T1000 (cell line): Measurements from ENCODE around the gene TULP4.
"Not testable (repeated sequence)": the region's sequence is repeated elsewhere in the genome, so short reads cannot be mapped to it uniquely, and the experiment has no call there.

Source experiments
- DNase-seq: peaks from one replicate; lab custom pipeline; 2025; ENCODE audit warnings: mixed read lengths; lab: John Stamatoyannopoulos, UW

The TULP4 gene

DNA sequence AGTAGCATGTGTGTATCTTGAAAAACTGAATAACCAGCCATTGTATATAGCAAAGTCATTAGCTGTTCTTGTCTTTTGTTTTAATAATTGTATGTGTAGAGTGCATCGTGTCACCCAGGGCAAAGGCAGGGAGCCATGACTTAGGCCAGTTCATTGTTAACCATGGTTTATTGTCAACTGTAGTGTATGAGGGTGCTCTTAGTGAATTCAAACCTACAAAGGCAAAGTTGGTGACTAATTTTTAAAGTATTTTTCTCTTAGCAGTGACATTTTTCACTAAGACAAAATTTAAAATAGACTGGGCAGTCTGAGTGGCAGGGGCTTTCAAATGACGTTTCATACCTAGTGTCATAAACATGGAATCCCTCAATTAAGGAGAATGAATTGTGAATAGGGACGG is 79.0 kb downstream of the TULP4 start:
- DNase-seq, result no peak

DNA sequence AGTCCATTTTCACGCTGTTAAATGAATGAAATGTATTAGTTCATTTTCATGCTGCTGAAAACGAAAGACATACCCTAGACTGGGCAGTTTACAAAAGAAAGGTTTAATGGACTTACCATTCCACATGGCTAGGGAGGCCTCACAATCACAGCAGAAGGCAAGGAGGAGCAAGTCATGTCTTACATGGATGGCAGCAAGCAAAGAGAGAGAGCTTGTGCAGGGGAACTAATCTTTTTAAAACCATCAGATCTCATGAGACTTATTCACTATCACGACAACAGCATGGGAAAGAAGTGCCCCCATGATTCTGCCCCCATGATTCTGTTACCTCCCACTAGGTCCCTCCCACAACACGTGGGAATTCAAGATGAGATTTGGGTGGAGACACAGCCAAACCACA is 79.7 kb downstream of the TULP4 start:
- DNase-seq, result not testable (repeated sequence)

DNA sequence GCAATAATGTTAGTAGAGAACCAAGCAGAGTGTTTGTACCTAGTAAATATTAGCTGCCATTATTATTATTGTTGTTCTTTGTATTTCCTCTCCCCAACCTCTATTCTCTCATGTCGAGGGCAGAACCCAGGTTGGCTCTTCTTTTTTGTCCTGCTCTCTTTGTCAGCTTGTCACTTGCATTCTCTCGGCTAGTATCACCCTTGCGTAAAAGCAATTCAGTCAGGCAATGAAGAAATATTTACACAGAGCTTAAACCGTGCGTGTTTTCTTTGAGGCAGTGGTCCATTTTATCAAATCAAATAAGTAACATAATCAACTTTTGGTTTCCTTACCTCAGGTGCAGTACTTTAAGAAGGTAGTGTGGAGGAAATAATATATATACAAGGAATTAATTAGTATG is 83.9 kb downstream of the TULP4 start:
- DNase-seq, result no peak

DNA sequence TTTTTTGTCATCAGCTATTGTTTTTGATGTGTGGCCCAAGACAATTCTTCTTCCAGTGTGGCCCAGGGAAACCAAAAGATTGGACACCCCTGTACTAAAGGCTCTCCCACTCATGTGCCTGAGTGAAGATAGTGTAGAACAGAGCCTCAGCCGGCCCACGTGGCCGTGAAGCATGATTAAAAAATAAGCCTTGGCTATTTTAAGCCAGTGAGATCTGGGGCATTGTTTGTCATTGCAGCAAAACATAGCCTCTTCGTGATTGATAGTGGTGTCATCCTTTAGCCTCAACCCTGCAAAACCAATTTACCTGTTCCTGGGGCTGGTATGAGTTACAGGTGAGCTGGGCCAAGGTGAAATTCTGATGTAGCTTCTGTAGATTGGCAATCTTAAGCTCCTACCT is 85.3 kb downstream of the TULP4 start:
- no peak for DNase-seq

DNA sequence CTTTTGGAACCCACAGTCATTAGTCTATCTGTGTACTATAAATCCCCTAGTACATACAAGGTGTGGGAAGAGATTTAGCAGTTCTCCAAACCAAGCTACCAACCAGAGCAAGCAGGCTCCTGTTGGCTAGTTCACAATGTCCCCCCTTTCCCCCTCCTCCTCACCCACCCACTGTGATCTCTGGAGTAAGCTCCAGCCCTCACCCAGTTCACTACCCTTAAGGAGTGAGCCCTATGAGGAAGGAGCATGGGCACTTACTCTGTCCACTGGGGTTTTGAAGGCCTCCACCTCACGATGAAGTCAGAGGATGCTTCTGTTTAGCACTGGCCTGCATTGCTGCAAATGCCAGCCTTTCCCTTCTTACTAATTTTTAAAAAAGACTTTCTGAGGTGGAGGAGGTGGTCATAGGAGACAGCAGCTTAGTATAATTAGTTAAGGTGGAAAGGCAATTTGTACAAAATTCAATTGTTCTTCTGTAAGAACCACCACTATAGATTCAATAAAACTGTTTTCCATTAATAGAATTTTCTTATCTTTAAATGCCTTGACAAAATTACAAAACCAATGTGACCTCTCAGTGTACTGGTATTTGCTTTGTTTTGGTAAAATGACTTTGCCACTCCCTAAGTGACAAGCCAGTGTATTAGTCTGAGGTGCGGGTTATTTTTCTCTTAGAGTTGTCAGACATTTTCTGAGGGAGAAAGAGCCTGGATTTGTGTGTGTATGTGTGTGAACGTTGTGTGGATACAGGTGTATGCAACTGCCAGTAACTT is 86.2 kb downstream of the TULP4 start:
- no peak for DNase-seq

DNA sequence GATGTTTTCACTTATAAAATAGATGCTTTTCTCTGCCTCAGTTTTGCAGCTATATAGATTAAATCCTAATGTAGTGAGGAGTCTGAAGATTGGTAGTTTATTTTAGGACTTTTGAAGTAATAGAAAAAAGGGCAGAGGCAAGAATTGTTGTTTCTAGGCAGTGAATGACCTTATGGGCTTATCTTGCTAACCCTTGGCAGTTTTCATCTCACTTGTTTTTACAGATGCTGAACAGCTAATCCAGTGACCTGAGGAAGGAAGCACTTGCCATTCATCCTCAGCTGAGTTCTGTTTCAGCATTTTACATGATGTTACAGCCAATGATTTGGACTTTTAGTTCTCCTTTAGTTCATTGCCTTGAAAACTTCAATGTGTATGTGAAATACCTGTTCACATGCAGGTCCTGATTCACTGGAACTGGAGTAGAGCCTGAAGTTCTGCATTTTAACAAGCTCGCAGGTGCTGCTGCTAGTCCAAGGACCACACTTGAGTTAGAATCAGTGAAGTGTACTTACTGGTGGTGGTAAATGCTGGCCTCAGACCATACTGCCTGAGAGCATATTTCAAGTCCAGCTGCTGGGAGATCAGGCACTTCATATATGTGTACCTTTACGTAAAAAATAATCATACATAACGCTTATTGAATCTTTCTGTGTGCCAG is 86.9 kb downstream of the TULP4 start:
- no peak for DNase-seq

DNA sequence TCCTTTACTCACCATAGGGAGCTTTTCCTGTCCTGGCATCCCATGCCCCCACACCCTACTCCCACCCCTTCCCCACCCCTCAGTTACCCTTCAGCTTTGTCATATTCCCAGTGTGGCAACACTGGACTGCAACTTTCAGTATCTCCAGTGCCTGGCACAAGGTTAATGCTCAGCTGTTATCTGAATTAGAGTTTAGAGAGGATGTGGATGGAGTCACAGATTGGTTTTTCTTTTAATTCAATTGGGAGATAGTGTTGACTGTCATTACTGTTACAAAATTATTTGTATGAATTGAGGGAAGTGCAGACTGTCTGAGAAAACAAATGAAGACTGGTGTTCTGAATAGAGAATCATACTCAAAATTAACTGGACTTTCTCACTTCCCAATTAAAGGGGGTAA is 89.9 kb downstream of the TULP4 start:
- DNase-seq, result no peak

DNA sequence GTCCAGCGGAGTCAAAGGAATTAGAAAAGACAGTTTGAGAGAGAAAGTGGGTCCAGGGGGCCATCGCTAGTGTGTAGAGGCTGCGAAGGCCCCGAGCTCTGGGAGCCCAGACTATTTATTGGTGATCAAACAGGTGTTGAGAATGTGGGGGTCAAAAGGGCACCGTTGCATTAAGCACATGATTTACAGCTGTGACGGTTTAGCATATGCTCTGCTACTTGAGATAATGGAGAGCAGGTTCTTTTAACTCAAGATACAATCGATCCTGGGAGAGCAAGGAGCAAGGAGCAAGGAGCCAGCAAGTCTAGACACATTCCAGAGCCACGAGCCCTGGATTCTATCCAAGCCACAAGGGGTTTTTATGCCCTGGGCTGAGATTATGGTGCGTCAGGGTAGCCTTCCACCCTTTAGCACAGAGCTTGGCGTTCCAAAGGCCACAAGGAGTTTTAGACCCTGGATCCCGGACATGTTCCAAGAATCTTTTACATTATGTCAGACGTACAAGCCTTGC is 93.1 kb downstream of the TULP4 start:
- DNase-seq, result peak; percentile 58

DNA sequence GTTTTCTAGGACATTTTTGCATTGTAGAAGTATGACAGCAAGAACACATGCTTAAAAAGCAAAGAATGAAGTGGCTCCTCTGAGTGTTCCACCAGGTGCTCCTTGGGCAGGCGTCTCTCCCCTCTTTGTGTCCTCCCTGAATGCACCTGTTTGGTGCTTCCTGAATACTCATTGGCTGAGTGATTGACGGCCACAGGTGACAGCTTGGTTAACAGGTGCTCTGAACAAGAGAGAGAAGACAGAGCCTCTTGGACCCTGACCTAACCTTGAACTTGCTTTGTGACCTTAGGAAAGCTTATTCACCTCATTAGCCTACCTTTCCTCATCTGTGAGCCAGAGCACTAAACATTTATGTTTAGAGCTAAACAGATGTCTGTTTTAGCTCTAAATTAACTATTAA is 93.7 kb downstream of the TULP4 start:
- no peak for DNase-seq

DNA sequence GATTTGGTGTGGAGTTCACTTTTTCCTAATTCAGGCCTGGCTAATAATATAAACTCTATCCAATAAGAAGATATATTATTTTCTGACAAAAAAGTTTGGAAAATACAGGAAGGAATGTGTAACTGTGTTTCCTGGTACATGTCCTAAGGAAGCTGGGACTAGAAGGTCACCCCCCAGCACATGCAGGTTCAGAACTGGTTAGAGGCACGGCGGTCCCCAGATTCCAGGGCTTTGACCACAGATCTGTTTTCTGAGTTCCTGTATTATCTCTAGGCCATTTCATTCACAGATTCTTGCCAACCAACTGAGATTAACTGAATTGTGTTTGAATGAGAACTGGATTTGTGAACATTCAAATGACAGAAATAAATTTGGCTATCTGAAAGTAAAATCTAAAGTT is 94.5 kb downstream of the TULP4 start:
- no peak for DNase-seq

DNA sequence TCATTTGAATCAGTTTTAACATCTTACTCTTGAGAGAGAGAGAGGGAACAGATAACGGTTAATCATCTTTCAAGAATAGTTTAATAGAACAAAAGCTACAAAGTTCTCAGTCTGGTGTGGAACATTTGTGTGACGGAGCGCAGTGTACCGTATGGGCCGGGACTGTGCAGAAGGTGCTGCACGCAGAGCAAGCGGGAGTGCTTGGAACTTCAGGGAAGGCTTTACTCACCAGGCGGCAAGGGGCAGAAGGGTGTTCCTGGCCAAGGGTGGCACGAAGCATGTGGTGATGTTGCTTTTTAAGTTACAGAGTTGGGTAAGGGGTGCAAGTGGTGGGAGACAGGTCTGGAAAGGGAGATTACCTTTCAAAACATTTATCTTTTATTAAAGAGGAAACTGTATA is 95.7 kb downstream of the TULP4 start:
- no peak for DNase-seq

DNA sequence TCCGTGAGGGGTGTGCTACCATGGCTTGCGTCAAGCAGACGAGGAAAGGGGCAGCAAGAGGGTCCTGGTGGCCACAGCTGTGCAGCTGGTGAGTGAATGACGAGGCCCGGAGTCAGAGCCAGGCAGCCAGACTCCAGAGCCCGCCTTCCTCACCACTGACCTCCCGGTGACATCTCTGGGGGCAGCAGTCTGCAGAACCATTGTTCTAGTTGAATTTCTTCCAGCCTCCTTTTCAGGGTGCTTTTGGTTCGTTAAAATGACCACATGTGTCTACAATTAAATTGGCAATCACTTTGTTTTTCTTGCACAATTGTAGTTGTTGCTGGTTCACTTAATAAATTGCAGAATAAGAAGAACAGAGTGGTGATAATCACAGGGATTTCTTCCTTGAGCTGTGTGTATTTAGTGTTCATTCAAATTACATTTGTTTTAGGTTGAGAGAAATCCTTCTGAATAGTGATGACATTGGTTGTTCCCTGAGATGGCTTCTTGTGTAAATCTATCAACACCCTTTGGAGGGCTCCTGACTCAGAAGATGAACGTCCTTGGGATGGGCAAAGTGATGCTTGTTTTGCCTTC is 96.4 kb downstream of the TULP4 start:
- no peak for DNase-seq

DNA sequence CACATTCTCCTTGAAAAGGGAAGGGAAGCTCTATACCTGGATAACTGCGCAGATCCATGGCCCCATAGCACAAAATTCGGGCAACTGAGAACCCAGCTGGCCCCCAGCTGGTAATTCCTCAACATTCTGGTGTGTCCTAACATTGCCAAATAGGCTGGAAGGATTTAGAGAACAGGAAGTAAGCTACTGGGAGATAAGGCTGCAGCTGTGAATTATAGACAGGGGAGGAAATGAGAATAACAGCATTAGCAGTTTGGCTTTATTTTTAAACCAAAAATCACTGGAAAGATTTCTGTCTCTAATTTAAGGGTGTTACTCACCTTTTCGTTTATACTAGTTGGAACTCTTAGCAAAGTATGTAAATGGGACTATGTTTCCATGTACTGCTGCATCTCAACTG is 97.2 kb downstream of the TULP4 start:
- DNase-seq, result no peak

DNA sequence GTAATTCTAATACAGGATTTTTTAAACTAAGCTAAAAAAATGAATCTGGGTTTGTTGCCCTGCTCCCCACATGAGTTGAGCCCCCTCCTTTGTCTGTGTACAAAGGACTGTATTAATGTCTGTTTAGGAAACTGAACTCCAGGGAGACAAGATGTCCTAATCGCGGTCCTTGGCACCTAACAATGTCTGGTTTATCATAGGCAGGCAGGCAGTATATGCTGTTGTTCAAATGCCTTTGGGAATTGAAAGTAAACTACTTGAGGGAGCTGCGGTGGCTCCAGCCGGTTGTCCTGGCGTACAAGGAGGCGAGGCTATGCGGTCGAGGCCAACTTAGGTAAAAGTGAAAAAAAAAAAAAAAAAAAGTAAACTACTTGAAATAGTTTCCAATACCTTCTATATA is 98.5 kb downstream of the TULP4 start:
- DNase-seq, result no peak

DNA sequence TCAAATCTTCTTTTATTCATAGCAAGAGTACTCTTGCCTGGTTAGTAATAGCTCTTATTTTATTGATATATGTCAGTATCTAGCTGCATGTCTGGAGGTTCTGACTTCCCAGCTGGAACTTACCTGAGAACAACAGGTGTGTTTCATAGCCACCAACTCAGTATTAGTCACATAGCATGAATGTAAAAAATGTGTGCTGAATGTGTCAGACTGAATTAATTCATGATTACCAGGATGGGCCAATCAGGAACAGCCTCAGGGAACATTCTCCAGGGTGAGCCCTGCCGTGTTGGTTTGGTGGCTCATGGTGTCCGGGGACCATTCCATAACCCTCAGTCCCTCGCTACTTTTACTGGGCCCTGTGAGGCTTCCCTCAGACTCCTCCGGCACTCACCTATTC is 99.7 kb downstream of the TULP4 start:
- no peak for DNase-seq

DNA sequence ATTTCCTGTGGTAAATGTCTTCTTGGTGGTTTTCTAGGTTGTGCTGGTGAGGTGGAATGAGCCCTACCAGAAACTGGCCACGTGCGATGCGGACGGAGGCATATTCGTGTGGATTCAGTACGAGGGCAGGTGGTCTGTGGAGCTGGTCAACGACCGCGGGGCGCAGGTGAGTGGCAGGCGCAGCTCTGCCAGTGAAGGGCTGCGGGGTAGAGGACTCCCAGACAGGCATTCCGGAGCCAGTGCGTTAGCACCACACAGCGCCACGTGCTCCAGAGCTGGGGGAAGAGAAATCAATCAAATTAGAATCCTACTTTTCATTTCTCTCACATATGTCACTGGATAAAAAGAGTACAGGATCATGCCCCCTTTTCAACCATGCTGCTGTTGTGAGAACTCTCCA is 100.8 kb downstream of the TULP4 start:
- no peak for DNase-seq

DNA sequence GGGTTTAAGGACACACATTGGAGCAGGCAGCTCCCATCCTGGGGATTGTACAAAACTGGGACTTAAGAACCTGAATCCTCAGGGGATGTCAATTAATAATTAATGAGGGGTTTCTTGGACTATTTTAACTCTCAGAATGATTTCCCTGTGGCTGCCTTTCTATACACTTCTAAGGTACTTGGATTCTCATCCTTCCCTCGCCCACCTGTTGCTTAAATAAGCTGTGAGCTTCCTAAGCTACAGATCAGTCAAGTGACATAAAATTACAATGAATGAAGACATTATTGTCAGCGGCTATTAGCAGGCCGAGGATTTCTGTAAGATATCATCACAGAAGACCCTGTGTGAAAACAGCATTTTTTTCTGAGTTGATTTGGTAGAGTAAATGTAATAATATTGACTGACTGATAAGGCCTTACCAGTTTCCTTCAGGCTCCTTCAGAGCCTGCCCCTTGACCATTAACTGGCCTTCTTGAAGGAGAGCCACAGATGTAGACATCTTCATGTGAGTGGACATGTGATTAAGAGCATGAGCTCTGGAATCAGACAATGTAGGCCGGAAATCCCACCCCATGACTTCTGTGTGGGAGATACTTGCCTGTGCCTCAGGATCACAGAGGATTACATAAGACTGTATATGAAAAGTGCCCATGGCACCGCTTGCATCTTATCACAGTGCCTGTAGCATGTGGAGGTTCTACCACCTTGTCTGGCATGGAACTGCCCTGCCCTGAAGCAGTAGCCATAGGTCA is 101.7 kb downstream of the TULP4 start:
- DNase-seq, result no peak

DNA sequence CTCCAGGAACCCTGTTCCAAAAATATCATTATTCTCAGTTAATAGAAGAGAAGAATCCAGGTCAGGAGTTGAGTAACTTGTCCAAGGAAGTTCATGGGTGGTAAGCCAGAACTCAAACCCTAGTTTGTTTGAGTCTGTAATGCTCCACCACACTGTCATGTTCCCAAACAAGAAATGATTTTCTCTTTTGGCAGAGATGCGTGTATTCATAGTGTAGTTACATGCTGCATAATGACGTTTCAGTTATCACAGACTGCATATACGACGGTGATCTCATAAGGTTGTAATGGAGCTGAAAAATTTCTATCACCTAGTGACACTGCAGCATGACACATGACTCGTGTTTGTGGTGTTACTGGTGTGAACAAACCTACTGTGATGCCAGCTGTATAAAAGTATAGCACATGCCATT is 102.6 kb downstream of the TULP4 start:
- DNase-seq, result no peak

DNA sequence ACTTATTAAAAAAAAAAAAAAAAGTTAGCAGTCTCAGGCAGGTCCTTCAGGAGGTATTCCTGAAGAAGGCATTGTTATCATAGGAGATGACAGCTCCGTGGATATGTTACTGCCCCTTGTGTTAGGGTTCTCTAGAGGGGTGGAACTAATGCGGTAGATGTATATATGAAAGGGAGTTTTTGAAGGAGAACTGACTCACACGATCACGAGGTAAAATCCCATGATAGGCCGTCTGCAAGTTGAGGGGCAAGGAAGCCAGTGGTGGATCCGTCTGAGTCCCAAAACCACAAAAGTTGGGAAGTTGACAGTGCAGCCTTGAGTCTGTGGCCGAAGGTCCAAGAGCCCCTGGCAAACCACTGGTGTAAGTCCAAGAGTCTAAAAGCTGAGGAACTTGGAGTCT is 103.4 kb downstream of the TULP4 start:
- no peak for DNase-seq

DNA sequence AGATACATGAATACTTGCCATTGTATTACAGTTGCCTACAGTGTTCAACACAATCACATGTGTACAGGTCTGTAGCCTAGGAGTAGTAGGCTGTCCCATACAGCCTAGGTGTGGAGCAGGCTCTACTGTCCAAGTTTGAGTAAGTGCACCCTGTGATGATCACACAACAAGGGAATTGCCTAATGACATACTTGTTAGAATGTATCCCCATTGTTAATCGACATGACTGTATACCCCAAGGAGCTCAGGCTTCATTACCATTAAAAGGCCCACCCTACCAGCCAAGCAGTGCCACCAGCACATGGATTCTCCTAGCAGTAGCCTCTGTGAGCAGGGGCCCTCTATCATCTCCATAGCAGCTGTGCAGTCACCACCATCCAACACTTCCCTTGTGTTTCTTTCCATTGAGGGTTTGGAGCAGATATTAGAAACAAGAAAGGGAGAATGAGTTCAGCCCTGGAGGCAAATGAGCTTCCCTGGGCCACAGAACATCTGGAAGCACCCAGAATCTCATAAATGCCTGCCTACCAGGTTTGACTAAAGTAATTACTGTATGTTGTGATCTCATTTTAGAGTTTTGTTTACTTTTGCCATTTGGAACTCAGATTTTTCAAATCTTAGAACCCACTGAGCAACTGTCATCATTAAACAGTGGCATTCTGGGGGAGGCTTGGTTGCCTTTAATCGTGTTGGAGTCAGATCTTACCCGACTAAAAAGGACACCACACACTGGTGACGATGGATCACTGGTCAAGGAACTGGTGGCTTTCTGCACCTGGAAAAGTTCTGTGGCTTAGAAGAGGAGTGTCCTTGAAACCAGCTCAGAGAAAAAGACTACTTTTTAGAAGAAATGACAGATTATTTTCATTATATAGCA is 104.9 kb downstream of the TULP4 start:
- DNase-seq, result no peak

DNA sequence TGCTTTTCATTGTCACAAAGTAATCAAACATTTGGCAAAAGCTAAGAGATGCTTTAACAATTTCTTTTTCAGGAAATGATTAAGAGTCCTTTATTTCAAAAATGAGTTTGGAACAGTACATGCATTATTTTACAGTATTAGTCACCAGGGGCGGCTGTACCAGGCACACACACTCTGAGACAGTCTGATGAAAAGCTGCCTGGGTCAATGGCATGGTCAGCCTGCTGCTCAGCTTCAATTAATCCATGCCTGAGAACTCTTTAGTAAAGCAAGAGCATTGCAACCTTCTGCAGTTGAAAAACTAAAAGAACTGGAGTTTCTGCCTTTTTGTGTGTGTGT is 105.5 kb downstream of the TULP4 start:
- no peak for DNase-seq

DNA sequence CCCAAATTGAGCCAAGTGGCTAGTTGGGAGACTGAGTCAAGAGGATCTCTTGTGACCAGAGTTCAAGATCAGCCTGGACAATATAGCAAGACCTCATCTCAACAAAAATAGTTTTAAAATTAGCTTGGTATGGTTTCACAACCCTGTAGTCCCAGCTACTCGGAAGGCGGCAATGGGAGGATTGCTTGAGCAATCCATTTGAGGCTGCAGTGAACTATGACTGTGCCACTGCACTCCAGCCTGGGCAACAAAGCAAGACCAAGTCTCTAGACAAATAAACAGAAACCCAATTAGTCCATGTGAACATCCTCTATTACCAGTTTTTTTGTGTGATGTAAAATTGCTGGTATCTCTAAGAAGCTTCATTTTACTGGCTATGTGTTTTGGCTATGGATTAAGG is 106.2 kb downstream of the TULP4 start:
- DNase-seq, result no peak
